GM06990 (cell line): ENCODE results near the gene KLHL29.

Source experiments
- DNase-seq: peaks from one replicate; pipeline ENCODE4 v3.0.0-alpha.2; 2011; ENCODE audit not compliant: insufficient read length; ENCODE audit errors: extremely low read depth
- H3K27me3 ChIP-seq: replicated peaks from 2 replicates; pipeline ENCODE4 v1.6.0; 2011; ENCODE audit warnings: low read length; ENCODE audit not compliant: control insufficient read depth, insufficient read depth
- H3K36me3 ChIP-seq: 2 replicates; pipeline ENCODE4 v1.5.1; 2011; ENCODE audit warnings: low read length; ENCODE audit not compliant: control insufficient read depth, insufficient read depth
- H3K4me3 ChIP-seq: replicated peaks from 2 replicates; pipeline ENCODE4 v1.5.1; 2011; ENCODE audit warnings: low read depth, mild to moderate bottlenecking, control low read depth, low read length
- TF ChIP-seq, protein P1 (sequence below): IDR thresholded peaks from 2 replicates; pipeline ENCODE4 v1.5.1; 2011; ENCODE audit warnings: low read length, control low read depth, mild to moderate bottlenecking, inconsistent platforms; ENCODE audit not compliant: insufficient read depth, poor library complexity, severe bottlenecking

Gene KLHL29

GRCh38 chr2:23553561-23553960 lies 168.6 kb downstream of the KLHL29 start:
- TF ChIP-seq, protein P1, sequence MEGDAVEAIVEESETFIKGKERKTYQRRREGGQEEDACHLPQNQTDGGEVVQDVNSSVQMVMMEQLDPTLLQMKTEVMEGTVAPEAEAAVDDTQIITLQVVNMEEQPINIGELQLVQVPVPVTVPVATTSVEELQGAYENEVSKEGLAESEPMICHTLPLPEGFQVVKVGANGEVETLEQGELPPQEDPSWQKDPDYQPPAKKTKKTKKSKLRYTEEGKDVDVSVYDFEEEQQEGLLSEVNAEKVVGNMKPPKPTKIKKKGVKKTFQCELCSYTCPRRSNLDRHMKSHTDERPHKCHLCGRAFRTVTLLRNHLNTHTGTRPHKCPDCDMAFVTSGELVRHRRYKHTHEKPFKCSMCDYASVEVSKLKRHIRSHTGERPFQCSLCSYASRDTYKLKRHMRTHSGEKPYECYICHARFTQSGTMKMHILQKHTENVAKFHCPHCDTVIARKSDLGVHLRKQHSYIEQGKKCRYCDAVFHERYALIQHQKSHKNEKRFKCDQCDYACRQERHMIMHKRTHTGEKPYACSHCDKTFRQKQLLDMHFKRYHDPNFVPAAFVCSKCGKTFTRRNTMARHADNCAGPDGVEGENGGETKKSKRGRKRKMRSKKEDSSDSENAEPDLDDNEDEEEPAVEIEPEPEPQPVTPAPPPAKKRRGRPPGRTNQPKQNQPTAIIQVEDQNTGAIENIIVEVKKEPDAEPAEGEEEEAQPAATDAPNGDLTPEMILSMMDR: no peak
- DNase-seq: no peak
- Histone ChIP-seq H3K36me3 (no peaks in the 10 kb centered on the region), H3K4me3 (no peak overlapping the region), H3K27me3 (no peaks in the 10 kb centered on the region)

DNA sequence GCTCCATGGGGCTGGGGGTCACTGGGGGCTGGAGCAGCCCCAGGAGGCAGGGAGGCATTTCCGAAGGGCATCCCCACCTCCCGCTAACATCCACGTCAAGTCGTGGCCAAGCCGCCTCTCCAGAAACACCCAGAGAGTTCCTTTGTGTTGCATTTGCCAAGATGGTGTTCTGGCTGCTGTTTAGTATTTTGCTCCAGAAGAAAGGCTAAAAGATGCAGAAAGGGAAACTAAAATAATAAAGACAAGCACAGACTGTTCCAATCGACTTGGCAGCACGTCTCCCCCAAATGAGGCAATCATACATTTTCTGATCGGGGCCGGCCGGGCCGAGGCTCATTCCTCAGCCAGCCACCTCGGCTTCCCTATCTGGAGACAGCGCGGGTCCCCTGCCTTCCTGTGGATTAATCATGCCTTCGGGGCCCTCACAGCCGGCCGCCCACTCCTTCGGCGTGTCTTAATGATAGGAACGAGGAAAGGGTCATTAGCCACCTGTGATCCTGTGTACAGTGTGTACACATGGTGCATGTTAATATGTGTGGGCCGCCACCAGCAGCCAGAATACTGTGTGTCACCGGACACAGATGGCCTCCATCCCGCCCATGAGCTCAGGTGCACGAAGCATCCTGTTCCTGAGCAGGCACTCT lies 169.2 kb downstream of the KLHL29 start:
- TF ChIP-seq, protein P1: no peak
- H3K36me3 ChIP-seq: no peaks in the 10 kb centered on the region
- DNase-seq: no peak
- H3K27me3 ChIP-seq: no peaks in the 10 kb centered on the region
- no peak overlapping the region for H3K4me3 ChIP-seq

DNA sequence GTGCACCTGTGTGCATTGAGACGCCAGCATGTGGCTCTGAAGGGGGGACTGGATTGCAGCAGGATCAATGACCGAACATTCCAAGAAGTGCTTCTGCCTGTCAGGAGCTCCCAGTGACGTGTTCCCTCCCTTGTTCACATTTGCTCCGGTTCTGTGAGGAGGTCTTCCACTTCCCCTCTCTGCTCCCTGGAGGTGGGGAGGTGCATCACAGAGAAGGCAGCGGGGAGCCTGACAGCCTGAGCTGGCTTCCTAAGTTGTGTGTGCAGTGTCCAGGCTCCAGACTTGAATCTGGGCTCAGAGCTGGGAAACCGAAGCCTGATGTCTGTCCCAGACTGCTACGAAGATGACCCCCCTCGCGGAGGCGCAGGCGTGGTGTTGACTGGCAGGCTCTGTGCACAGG lies 171.0 kb downstream of the KLHL29 start:
- H3K4me3 ChIP-seq: no peak overlapping the region
- H3K36me3 ChIP-seq: no peaks in the 10 kb centered on the region
- no peak for DNase-seq
- TF ChIP-seq, protein P1: no peak
- no peaks in the 10 kb centered on the region for H3K27me3 ChIP-seq

DNA sequence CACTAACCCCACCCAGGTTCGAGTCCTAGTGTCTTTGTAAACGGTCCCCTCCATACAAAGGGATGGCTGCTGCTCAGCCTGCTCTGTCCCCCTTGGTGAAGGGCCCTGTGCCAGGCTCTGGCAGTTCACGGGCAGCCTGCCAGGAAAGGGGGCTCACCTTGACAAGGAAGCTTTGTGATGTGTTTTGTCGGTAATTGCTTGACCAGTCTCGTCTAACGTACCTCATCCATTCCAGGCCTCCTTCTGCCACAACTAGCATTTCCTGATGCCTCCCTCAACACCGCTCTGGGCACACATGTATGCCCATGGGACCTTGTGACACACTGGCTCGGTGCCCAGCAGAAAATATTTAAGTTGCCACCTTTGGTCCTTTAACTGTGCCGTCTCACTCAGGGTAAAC lies 171.9 kb downstream of the KLHL29 start:
- TF ChIP-seq, protein P1: no peak
- no peak overlapping the region for H3K4me3 ChIP-seq
- DNase-seq: no peak
- H3K36me3 ChIP-seq: no peaks in the 10 kb centered on the region
- H3K27me3 ChIP-seq: no peaks in the 10 kb centered on the region

GRCh38 chr2:23557455-23557854 lies 172.5 kb downstream of the KLHL29 start:
- no peaks in the 10 kb centered on the region for H3K27me3 ChIP-seq
- DNase-seq: no peak
- no peaks in the 10 kb centered on the region for H3K36me3 ChIP-seq
- TF ChIP-seq, protein P1: no peak
- no peak overlapping the region for H3K4me3 ChIP-seq

GRCh38 chr2:23559561-23560239 lies 174.7 kb downstream of the KLHL29 start:
- DNase-seq: no peak
- no peak overlapping the region for H3K4me3 ChIP-seq
- TF ChIP-seq, protein P1: no peak
- H3K36me3 ChIP-seq: no peaks in the 10 kb centered on the region
- no peaks in the 10 kb centered on the region for H3K27me3 ChIP-seq
